Measurements from ENCODE around the gene P3H3. TPM values are rescaled to one million over a fixed set of nuclear protein-coding genes. Genes with fewer than 3 reads are reported as not detected.

P3H3 gene
- total and polyA plus RNA-seq, 2 experiments from 2014 or later: 16.4 to 38.2 TPM

GRCh38 chr12:6809056-6809455, 19.2 kb upstream of the P3H3 start:
- Mint-ChIP-seq H3K4me1 (peaks cover 18% of the 10 kb centered on the region), H3K9me3 (peaks cover 2% of the 10 kb centered on the region), H3K27ac (no peak overlapping the region), H3K27me3 (ENCODE audit: insufficient read depth, low read depth, poor library complexity) (peaks cover 8% of the 10 kb centered on the region), H3K36me3 (ENCODE audit: low read depth) (peaks cover 1% of the 10 kb centered on the region; the same call in 1 of the 3 replicates), H3K4me3 (no peak overlapping the region)
- Histone ChIP-seq H3K36me3 (ENCODE audit: insufficient read depth) (no peaks in the 10 kb centered on the region; the same call in 1 of the 2 replicates), H3F3A (replicated peaks; ENCODE audit: low read depth) (no peaks in the 10 kb centered on the region), H2AFZ (peak overlapping the region; percentile 72), H3K4me1 (ENCODE audit: insufficient read depth) (peaks cover 16% of the 10 kb centered on the region), H3K27me3 (ENCODE audit: insufficient read depth) (0 out of 2 replicates have a peak, but pooled peaks cover under 1% of the 10 kb centered on the region), H3K4me2 (no peak overlapping the region), H3K27ac (ENCODE audit: low read depth) (0 out of 2 replicates have a peak overlapping the region, but pooled peaks have one; percentile 39), H3K9me2 (ENCODE audit: insufficient read depth) (peaks cover 4% of the 10 kb centered on the region; the same call in 1 of the 2 replicates), H4K20me1 (replicated peaks; ENCODE audit: insufficient read depth) (no peaks in the 10 kb centered on the region; the same call in 1 of the 2 replicates), H3K79me2 (replicated peaks; ENCODE audit: insufficient read depth) (no peaks in the 10 kb centered on the region), H3K4me3 (no peak overlapping the region)
- no peak for DNase-seq (ENCODE audit: low spot score)
- TF ChIP-seq STAT1 (IDR thresholded peaks at IDR 0.05; ENCODE audit: unreplicated experiment): no peak
- TF ChIP-seq JUNB (IDR thresholded peaks at IDR 0.05; ENCODE audit: unreplicated experiment): no peak
- no peak for TF ChIP-seq NANOG (IDR thresholded peaks at IDR 0.05; ENCODE audit: borderline replicate concordance)
- no peak for TF ChIP-seq CREB1 (CRISPR knock-in tag; IDR thresholded peaks at IDR 0.05; ENCODE audit: low read depth)
- no peak for TF ChIP-seq ZNF331 (CRISPR knock-in tag; IDR thresholded peaks at IDR 0.05; ENCODE audit: low read depth)
- TF ChIP-seq REST (IDR thresholded peaks at IDR 0.05; ENCODE audit: unreplicated experiment): no peak
- no peak for TF ChIP-seq POLR2AphosphoS5 (IDR thresholded peaks at IDR 0.05; ENCODE audit: low read depth)
- no peak for TF ChIP-seq ETS1 (IDR thresholded peaks at IDR 0.05)
- no peak for TF ChIP-seq ZNF462 (CRISPR knock-in tag; IDR thresholded peaks at IDR 0.05)
- TF ChIP-seq CTCF (conservative IDR thresholded peaks at IDR 0.05; ENCODE audit: low read depth in 2 of 2): no peak
- no peak for TF ChIP-seq EZH2phosphoT487 (IDR thresholded peaks at IDR 0.05; ENCODE audit: unreplicated experiment)
- TF ChIP-seq ZNF114 (CRISPR knock-in tag; IDR thresholded peaks at IDR 0.05): no peak
- TF ChIP-seq EZH2 (IDR thresholded peaks at IDR 0.05; ENCODE audit: low read depth, unreplicated experiment): no peak
- ATAC-seq: peak; percentile 20; the same call in 2 of the 3 replicates
